GM18909 (cell line): Measurements from ENCODE around the gene APBB2.

Experiments used
- ATAC-seq: cut with Tn5 transposase; IDR thresholded peaks from one replicate; pipeline ENCODE4 v1.9.1; 2021; ENCODE audit warnings: mild to moderate bottlenecking; ENCODE audit not compliant: unreplicated experiment, poor library complexity

The APBB2 gene

DNA sequence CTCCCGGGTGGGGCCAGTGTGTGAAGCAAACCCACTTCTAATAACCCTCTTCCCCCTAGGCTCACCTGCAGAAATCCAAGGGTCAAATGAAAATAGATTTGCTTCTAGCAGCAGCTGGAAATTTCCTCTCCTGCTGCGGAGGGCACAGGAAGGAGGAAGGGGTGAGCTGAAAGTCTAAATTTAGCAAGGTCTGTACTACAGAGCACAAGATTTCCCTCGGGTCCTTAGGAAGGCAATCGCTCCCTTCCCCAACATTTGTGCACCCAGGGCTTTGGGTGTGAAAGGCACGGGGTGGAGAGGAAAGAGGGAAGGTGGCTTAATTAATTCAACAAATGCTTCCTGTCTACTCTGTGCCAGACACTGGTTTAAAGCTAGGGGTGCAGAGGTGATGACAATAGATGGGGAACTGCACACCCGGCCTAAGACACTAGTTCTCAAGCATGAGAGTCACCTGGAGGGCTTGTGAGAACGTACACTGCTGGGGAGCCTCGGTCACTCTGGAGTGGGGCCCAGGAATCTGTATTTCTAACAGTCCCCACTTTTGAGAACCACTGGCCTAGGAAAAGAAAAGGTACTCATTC is 260.2 kb downstream of the APBB2 start:
- no peak for ATAC-seq

DNA sequence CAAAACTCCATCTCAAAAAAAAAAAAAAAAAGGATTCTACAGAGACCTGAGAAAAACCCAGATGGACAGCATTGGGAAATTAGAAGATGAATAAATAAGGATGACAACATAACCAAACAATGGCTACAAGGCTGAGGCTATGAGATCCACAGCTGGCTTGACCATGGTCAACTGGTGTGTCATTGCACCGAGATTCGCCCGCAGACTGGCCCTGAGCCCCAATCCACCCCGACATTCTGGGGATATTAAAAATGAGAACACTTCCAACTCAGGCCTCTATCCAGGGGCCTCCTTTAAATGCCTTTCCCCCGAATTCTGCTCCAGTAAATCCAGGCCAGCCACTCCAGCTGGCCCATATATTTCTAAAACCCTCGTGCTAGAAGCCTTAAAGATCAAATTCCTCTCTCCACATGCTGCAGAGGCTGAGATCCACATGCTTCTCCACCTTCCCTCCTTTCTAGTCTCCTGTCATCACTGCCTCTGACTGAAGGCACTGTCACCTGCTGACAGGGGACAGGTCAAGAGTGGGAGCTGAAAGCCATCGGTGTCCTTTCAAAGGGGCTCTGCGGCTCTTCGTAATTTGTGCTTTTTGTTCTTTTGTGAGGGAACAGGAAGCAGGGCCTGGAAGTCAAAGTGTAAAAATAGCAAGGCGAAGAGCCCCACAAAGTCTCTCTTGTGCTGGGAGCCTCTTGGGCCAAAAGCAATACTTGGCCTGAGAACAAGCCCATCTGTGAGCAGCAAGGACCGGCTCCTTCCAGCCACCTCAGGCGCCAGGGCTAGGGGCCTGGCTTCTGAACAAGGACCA is 260.9 kb downstream of the APBB2 start:
- ATAC-seq = no peak

DNA sequence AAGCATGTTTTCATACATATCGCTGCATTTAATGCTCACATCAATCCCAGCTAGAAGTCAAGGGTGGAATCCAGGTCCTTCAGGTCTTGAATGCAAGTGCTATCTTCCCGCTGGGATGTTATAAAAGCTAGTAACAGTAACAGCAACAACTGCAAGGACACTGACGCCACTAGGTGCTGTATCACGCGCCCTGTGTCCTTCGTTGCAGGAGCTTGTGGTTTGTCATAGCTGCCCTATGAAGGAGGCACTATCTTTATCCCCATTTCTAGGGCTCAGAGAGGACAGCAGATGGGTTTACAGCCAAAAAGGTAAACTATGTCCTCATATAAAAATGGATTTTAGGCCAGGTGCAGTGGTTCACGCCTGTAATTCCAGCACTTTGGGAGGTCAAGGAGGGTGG is 261.7 kb downstream of the APBB2 start:
- no peak for ATAC-seq

DNA sequence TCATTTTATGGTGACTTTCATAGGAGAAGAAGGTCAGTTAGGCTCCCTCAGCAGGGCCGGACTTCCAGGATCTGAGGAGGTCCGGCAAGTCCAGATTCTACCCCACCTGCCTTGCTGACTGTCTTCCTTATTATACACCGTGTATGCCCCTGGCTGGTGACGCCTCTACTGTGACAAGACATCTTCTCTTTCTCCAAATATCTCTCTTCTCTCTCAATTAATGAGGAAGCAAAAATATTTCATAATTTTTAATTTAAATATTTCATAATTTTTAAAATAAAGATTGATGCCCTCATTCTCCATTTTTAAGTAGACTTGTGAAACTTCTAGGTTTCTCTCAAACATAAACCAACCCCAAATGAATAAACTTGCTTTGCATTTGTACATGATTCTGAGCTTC is 262.1 kb downstream of the APBB2 start:
- no peak for ATAC-seq

DNA sequence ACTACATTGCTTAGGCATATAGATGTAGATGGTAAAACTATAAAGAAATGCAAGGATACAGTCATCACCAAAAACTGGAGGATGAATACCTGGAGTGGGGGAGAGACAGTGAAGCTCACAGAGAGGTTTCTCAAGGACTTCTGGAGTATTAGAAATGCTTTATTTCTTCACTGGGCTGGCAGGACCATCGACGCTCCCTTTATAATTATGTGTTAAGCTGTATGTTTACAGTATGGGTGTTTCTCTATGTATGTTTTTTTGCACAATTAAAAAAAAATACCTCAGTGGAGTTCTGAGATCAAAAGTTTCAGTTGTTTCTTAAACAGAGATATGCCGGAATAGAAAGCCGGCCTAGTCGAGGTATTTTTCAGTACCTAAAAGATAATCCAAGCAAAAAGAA is 263.3 kb downstream of the APBB2 start:
- ATAC-seq = no peak

DNA sequence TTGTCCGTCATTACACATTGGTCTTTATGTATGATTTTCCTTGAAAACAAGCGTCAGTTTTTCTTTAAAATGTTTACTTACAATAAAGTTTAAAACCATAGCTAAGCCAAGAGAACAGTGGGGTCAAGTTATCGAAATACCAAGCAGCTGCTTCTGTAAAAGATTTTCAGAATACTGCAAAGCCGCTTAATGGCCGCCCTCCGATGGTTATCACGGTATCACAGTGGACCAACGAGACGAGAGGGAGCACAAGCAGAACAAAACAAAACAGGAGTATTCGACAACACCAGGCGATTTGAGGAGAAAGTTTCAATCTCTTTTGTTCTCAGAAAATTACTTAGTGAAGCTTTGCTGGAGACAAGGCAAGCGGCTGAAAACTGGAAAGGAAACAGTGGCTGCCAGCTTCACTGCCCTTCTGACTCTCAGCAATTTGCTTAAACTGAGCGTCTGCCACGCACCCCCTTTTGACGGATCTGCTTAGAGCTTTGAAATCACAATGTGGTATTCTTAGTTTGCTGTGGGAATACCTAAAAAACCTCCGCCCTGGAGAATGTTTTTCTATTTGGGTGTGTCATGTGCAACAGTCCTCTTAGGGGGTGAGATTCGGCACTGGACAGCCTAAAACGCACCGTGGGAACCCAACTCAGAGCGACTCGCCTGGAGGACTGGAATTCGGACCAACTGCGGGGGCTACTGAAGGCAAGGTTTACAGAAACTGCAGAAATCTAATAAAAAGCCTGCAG is 264.8 kb downstream of the APBB2 start:
- no peak for ATAC-seq

DNA sequence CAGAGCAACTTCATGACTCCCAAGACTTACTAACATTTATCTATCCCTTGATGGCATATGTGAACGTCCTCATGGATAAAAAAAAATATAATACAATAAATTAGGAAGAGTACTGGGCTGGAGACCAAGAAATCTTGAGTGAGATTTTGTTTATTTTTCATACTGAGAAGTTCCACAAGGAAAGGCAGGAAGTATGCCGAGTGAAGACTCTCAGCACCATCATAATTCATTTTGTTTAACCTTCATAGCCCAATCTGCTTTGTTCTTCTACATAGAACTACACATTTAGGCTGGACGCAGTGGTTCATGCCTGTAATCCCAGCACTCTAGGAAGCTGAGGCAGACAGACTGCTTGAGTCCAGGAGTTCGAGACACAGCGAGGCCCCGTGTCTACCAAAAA is 266.3 kb downstream of the APBB2 start:
- ATAC-seq = no peak

DNA sequence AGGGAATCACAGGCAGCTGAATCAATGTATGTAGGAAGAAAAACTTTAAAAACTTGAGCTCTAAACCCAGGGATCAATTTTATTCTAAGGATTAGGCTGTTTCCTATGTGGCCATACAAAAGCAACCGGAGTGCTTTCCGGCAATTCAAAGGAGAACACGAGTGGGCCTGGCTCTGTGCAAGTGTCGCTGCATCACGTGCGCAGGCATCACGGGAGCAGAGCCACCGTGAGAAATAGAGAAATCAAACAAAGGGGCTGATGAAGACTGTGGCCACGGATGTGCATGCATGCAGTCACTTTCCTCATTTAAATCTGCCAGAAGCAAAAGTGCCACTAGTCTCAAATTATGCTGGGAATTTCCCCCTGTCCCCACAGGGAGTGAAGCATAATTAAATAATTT is 267.7 kb downstream of the APBB2 start:
- ATAC-seq = no peak

DNA sequence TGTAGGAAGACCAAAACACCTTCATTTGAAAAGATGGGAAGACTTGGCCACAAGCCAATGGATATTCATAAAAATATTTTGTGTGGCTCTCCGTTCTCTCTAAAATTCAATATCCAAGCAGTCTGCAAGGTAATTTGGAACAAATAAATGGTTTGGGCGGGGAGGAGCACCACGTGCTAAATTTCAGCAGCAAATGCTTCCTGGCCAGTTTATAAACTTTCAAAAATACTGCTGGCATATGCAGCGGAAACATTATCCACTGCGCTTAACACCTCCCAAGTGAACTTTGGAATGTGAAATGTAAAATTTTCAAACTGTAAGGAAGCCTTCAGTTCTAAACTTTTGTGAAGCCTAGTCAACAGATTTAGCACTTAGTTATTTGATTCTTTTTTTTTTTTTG is 273.6 kb downstream of the APBB2 start:
- ATAC-seq = no peak

DNA sequence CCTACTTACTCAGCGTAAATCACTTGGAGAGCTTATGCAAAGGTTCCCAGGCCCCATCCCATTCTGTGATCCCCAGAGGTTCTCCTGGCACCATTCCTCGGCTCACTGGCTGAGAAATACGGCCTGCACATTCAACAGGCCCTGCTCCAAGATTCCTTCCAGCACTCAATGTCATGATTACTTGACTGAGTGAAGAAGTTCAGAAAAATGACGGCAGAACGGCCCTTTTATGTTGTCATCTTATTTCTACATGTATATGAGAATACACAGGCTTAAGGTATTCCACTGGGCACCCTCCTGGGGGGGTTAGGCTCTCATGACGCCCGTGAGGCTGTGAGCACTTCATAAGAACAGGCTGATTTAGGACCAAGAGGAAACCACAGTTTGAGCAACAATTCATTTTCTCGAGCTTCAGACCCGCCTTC is 274.0 kb downstream of the APBB2 start:
- no peak for ATAC-seq

DNA sequence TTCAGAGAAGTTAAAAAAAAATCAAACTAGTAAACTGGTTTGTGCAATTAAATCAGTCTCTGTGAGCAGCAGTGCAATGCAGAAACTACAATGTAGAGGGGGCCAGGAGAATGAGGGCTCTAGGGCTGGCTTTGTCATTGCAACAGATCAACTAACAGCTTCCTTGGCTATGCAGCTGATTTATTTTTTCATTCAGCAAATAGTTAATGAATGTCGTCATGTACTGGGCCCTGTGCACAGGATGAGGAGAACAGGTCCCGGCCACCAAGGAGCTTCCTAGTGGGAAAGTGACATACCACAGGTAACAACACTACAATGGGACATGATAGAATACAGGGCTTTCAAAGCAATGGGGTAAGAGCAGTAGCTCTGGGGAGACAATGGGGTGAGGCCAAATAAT is 274.5 kb downstream of the APBB2 start:
- no peak for ATAC-seq

DNA sequence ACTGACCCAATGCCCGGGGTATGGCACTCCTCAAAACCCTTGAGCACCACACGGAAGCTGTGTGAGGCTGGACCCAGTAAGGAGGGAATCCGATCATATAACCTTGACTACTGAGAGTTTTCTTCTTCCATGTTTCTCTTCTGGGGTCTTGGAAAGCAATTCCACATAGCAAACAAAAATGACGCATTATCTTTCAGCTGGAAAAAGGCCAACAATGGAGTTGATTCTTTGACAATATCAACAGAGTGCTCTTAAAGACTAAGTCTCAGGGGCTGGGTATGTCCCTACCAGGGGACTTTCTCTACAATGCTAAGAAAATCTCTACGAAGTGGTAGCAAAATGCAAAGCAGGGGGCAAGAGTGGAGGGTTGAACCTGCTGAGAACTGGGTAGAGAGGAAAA is 276.0 kb downstream of the APBB2 start:
- no peak for ATAC-seq

DNA sequence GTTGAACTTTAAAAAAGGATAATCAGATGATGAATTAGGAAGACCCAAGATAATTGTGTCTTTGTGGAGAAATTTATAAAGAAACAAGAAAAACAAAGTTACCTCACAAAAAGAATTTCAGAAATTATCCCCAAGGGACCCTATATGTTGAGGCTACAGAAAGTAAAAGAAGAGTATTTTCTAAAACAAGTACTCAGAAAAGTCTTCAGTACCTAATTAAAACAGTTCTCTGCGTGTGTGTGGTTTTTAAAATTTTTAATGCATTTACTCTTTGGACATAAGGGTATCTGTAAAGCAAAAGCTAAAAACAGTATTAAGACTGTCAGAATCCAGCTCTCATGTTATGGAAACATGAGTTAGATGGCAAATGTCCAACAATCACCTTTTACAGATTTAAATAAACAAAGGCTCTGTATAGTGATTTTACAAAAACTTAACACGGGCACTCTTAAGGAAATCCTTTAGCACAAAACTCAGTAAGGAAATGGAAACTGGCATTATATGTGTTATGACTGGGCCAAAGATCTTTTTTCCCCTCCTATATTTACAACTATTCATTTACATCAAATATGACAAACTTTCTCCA is 277.1 kb downstream of the APBB2 start:
- ATAC-seq = no peak

DNA sequence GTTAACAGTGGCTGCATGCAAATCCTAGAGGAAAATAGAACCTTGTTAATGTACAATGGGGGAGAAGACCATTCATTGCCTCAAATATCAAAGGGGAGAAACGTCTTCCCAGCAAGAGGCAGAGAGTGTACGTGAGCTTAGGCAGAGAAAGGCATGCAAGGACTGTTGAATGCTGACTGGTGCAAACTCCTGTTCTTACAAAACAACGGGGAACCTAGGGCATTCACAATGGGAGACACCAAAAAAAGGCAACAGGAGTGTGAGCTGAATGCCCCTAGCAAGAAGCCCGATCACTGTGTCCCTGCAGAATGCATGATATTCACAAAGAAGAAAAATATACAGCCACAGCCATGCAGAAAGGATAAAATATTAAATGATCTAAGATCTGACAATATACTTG is 279.7 kb downstream of the APBB2 start:
- ATAC-seq = no peak

DNA sequence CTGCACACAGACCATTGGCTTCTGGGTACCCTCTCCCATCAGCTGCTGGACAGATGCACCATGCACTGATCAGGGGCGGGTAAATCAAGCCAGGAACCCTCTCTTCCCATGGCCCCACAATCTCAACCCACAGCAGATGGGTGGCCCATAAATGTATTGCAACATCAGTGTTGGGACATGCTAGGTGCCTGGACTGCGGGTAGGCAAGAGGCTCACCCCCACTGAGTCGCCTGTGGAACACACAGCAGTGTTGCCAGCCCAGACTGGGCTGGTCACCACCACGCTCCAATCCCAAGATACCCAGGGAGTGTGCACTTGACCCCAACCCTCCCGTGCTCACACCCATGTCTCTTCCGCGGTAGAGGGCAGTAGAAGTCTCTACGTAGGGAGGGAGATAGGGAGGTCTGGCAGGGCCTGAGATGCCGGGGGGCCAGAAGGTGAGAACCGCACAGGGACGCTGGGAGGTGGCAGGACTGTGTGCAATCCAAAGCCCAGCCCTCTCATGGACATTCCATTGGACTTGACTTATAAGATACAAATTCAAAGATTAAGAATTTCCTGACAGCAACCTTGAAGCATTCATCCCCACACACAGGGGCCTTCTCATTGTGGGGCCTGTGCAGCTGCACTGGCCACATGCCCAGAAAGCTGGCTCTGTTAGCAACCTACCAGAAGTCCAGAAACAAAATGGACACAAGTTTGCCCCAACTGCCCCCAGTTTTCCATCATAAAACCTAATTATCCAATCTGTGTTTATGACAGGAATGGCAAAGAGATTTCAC is 280.9 kb downstream of the APBB2 start:
- ATAC-seq = no peak

DNA sequence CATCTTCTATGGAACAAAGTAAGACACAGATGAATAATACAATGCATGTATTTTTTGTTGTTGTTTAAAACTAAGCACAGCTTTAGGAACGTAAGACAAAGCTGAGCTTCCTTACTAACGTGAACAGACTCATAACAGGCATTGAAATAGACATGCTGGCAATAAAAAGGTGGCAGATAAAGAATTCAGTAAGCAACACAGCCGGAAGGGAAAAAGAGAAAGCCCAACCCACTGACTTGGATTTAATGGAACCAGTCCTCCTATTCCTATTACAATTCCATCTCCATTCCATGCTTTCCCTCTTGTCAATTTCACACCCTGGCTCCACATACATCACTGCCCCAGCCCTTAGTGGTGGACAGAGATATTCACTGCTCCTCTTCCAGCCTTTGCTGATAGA is 282.5 kb downstream of the APBB2 start:
- ATAC-seq = no peak

DNA sequence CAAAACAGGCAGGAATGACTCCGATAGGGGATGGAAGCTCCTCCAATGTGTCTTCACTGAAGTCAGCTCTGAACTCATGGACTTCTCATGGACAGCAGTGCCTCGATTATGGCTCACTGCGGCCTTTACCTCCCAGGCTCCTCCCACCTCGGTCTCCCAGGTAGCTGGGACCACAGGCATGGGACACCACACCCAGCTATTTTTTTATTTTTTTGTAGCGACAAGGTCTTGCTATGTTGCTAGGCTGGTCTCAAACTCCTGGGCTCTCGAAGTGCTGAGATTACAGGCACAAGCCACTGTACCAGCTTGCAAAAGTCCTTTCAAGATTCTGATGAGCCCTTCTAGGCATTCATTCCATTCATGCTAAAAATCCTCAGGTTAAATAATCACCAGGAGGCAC is 283.1 kb downstream of the APBB2 start:
- no peak for ATAC-seq

DNA sequence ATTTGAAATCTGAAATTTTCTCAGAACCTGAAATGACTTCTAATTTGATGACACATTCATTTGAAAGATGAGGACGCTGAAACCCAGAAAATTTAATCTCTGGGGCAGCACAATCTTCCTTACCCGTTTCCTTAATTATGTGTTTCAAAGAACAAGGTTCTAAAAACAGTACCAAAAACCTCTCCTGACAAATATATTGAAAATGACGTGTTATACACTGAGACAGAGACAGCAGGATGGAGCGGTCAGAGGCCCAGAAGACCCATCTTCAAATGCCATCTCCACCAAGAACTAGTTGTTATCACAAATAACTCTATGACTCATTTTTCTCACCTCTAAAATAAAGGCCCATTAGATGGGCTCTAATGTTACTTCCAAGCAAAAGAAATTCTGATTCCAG is 287.3 kb downstream of the APBB2 start:
- ATAC-seq = no peak

DNA sequence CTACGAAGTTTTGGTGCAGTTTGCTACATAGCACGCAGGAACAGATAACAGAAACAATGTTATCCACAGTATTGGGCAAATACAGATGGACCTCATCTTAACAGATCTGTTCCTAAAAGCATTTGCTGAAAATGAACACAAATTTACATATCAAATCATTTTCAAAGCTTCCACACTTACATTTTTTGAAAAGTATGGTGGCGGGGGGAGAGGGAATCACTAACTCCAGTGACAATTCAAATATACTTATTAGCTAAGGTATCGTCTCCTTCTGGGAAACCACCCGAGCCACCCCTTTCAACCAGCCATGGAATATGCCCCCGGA is 289.6 kb downstream of the APBB2 start:
- no peak for ATAC-seq

DNA sequence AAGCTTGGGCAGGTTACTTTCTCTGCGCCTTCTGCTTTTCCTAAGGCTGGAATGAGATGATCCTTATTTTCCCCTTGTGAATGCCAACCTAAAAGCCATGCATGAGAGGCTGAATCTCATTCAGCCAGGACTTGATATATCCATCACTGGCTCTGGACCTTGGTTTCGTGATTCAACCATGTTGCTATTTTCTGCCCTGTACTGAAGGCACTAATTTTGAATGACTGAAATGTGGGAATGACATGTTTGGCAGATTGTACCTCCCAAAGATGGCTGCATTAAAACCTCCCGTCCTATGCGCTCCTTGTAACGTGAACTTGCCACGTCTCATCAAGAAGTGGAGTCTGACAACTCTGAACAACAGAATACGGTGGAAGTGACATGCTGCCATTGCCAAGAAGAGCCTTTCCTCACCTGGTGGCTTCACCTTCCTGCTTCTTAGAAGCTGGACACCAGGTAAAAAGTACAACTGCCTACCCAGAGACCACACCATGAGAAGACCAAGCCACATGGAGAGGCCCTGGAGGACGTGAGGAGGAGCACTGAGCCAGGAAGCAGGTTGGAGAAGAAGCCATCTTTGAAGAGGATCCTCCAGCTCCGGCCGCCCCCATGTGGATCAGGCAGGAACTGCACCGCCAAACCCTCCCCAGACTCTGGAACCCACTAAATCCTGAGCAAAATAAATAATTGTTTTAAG is 290.1 kb downstream of the APBB2 start:
- ATAC-seq = peak; percentile 81
